Hippocampal formation (tissue), 2 donors: ENCODE data around the gene C19orf73.

Source experiments
- DNase-seq, 2 donors: peaks; one replicate each; lab custom pipeline; 2025; lab: John Stamatoyannopoulos, UW

C19orf73 gene

GRCh38 chr19:49118565-49119410, at the start of gene C19orf73:
C19orf73 (minus strand) TSS chr19:49119143; CDS start chr19:49119022, 121 bp downstream.
- peak; percentile 95 to 97 for DNase-seq

- no peak for DNase-seq
Measured at GRCh38 chr19:49168421-49168820, 49.5 kb upstream of the C19orf73 start.

- no peak for DNase-seq
Measured at GRCh38 chr19:49167857-49168409, 49.0 kb upstream of the C19orf73 start.

- no peak for DNase-seq
Measured at GRCh38 chr19:49165865-49166301, 46.9 kb upstream of the C19orf73 start.

- peak in 1 of 2 donors; percentile 14 for DNase-seq
Measured at GRCh38 chr19:49165111-49165750, 46.3 kb upstream of the C19orf73 start.

GRCh38 chr19:49161987-49162386, 43.0 kb upstream of the C19orf73 start:
- no peak for DNase-seq

GRCh38 chr19:49160450-49161189, 41.7 kb upstream of the C19orf73 start:
- no peak for DNase-seq

- DNase-seq: peak; percentile 56 to 61
Measured at GRCh38 chr19:49157445-49158224, 38.7 kb upstream of the C19orf73 start, which contains the start of gene TRPM4. TRPM4 (plus strand) TSS chr19:49157792; CDS start chr19:49157867, 75 bp downstream.

GRCh38 chr19:49155820-49156346, 36.9 kb upstream of the C19orf73 start:
- no peak for DNase-seq

GRCh38 chr19:49155005-49155819, 36.3 kb upstream of the C19orf73 start, which contains the start of gene HRC:
HRC (minus strand) TSS chr19:49155396; CDS start chr19:49155237, 159 bp downstream.
- DNase-seq: no peak

GRCh38 chr19:49154279-49154678, 35.3 kb upstream of the C19orf73 start:
- DNase-seq: no peak

- no peak for DNase-seq
Measured at GRCh38 chr19:49153167-49153809, 34.3 kb upstream of the C19orf73 start.

GRCh38 chr19:49152119-49152550, 33.2 kb upstream of the C19orf73 start:
- DNase-seq: no peak

GRCh38 chr19:49151267-49152118, 32.5 kb upstream of the C19orf73 start:
- DNase-seq: no peak

GRCh38 chr19:49150944-49151243, 32.0 kb upstream of the C19orf73 start:
- DNase-seq: no peak

GRCh38 chr19:49150106-49150943, 31.4 kb upstream of the C19orf73 start:
- DNase-seq: peak; percentile 70 to 82

- DNase-seq: peak; percentile 36 to 68
Measured at GRCh38 chr19:49149652-49150105, 30.7 kb upstream of the C19orf73 start.
